A549 (cell line): ENCODE data around the gene WASF3. TPM values are rescaled to one million over a fixed set of nuclear protein-coding genes. Genes with fewer than 3 reads are reported as not detected.

ENCODE experiments used
- ATAC-seq, 2 experiments: fragments of 200-7000 bp in 1 of 2; fragments of >200 bp in 1 of 2; cut with Nextera tagmentation in 1 of 2; cut with Tn5 transposase in 1 of 2; 3 replicates each; pipeline versions ENCODE4 v1.8.0 to v1.9.1; 2018 to 2020; ENCODE audit warnings: mild to moderate bottlenecking in 1 of 2, moderate library complexity in 1 of 2
- CTCF ChIA-PET: fragments of 300-600 bp; sonication (Branson Sonifier 250); formaldehyde crosslinking; extraction: SDS; loops from one replicate; lab custom pipeline; 2021; ENCODE audit warnings: antibody characterized with exemption, inconsistent platforms; lab: Yijun Ruan, JAX
- POLR2A ChIA-PET: fragments of 350-600 bp; formaldehyde crosslinking; extraction: SDS; loops from one replicate; lab custom pipeline; 2021; ENCODE audit warnings: antibody characterized with exemption, inconsistent platforms; lab: Yijun Ruan, JAX
- DNase-seq, 2 experiments: peaks; one replicate each; pipeline versions ENCODE4 v3.0.0 to v3.0.0-alpha.2; 2011 to 2016; ENCODE audit warnings: low read depth in 1 of 2, low spot score in 1 of 2
- FAIRE-seq: peaks from 2 replicates; lab custom pipeline; 2011; peaks lifted over from hg19 to GRCh38; lab: Jason Lieb, UNC
- H3K27ac ChIP-seq, 2 experiments: fragments of >200 bp; sonication (Bioruptor Twin); formaldehyde crosslinking; 3 replicates each; pipeline ENCODE4 v1.5.1; 2016 to 2017
- H3K4me1 ChIP-seq: fragments of >200 bp; sonication (Bioruptor Twin); formaldehyde crosslinking; 3 replicates; pipeline ENCODE4 v1.6.1; 2016
- H3K4me2 ChIP-seq: fragments of >200 bp; sonication (Bioruptor Twin); formaldehyde crosslinking; 3 replicates; pipeline ENCODE4 v1.6.1; 2016
- H3K4me3 ChIP-seq: fragments of >200 bp; sonication (Bioruptor Twin); formaldehyde crosslinking; 3 replicates; pipeline ENCODE4 v1.5.1; 2016
- H3K9me3 ChIP-seq: fragments of >200 bp; sonication (Bioruptor Twin); formaldehyde crosslinking; 3 replicates; pipeline ENCODE4 v1.6.1; 2016
- BHLHE40 ChIP-seq: IDR thresholded peaks from 2 replicates; pipeline ENCODE4 v1.6.1; 2012; ENCODE audit warnings: low read depth, low read length, inconsistent platforms
- CBX8 ChIP-seq: fragments of 200-600 bp; sonication (generic); IDR thresholded peaks from 2 replicates; pipeline ENCODE4 v1.6.1; 2016
- EHMT2 ChIP-seq: fragments of 200-600 bp; sonication (generic); IDR thresholded peaks from 2 replicates; pipeline ENCODE4 v1.6.1; 2016; ENCODE audit warnings: antibody characterized with exemption, low read depth, mild to moderate bottlenecking, moderate library complexity
- EP300 ChIP-seq, 2 experiments: fragments of >200 bp; sonication (Bioruptor Twin); formaldehyde crosslinking; IDR thresholded peaks; 2 replicates in 1 of 2; 3 replicates in 1 of 2; pipeline ENCODE4 v1.6.1; 2016 to 2017
- ESRRA ChIP-seq: fragments of 150-350 bp; IDR thresholded peaks from 2 replicates; pipeline ENCODE4 v1.6.1; 2014; ENCODE audit warnings: mild to moderate bottlenecking, low read length, borderline replicate concordance
- FOSB ChIP-seq: fragments of 250-450 bp; sonication (Bioruptor Pico); IDR thresholded peaks from 2 replicates; pipeline ENCODE4 v1.5.0; 2020; ENCODE audit warnings: mild to moderate bottlenecking, moderate library complexity
- FOSL2 ChIP-seq, 2 experiments: fragments of 450-650 bp in 1 of 2; fragments of >200 bp in 1 of 2; sonication (Bioruptor Twin) in 1 of 2; formaldehyde crosslinking; IDR thresholded peaks; 2 replicates each; pipeline versions ENCODE4 v1.5.0 to v1.6.1; 2016 to 2020; ENCODE audit warnings: mild to moderate bottlenecking in 1 of 2, moderate library complexity in 1 of 2
- HEYL ChIP-seq: fragments of 250-450 bp; sonication (Bioruptor Pico); IDR thresholded peaks from 2 replicates; pipeline ENCODE4 v1.8.0; 2021; ENCODE audit warnings: mild to moderate bottlenecking, moderate library complexity
- HOXA7 ChIP-seq: fragments of 250-450 bp; sonication (Bioruptor Pico); IDR thresholded peaks from 2 replicates; pipeline ENCODE4 v1.5.0; 2020; ENCODE audit warnings: mild to moderate bottlenecking, moderate library complexity
- HOXB13 ChIP-seq: fragments of 250-450 bp; sonication (Bioruptor Pico); IDR thresholded peaks from 2 replicates; pipeline ENCODE4 v1.5.0; 2020; ENCODE audit warnings: low read depth, mild to moderate bottlenecking, moderate library complexity
- KDM1A ChIP-seq: fragments of 200-600 bp; sonication (generic); IDR thresholded peaks from 2 replicates; pipeline ENCODE4 v1.6.1; 2016; ENCODE audit warnings: low read depth, mild to moderate bottlenecking
- KDM5A ChIP-seq: fragments of 200-600 bp; sonication (generic); IDR thresholded peaks from 2 replicates; pipeline ENCODE4 v1.6.1; 2016; ENCODE audit warnings: antibody characterized with exemption, mild to moderate bottlenecking
- MAFK ChIP-seq: fragments of 450-650 bp; IDR thresholded peaks from 2 replicates; pipeline ENCODE4 v1.6.1; 2014; ENCODE audit not compliant: partially characterized antibody
- MAZ ChIP-seq: fragments of 150-350 bp; IDR thresholded peaks from 2 replicates; pipeline ENCODE4 v1.6.1; 2014; ENCODE audit warnings: antibody characterized with exemption, low read depth, low read length, borderline replicate concordance
- MYC ChIP-seq: IDR thresholded peaks from 2 replicates; pipeline ENCODE4 v1.6.1; 2012; ENCODE audit warnings: mild to moderate bottlenecking, inconsistent platforms, low read length, improper control_type of control experiment, borderline replicate concordance
- NFE2L2 ChIP-seq: fragments of 150-350 bp; conservative IDR thresholded peaks from 2 replicates; pipeline ENCODE4 v1.6.1; 2014; ENCODE audit warnings: low read length
- RARB ChIP-seq: fragments of 250-450 bp; sonication (Bioruptor Pico); IDR thresholded peaks from 2 replicates; pipeline ENCODE4 v1.8.0; 2021; ENCODE audit warnings: mild to moderate bottlenecking, moderate library complexity
- RFX5 ChIP-seq: fragments of 450-650 bp; IDR thresholded peaks from 2 replicates; pipeline ENCODE4 v1.7.1; 2014; ENCODE audit warnings: antibody characterized with exemption, mild to moderate bottlenecking, moderate library complexity
- SMC3 ChIP-seq: fragments of >200 bp; sonication (Bioruptor Twin); formaldehyde crosslinking; IDR thresholded peaks from 3 replicates; pipeline ENCODE4 v1.6.1; 2018; ENCODE audit warnings: inconsistent platforms
- SREBF2 ChIP-seq: fragments of 450-650 bp; IDR thresholded peaks from 2 replicates; pipeline ENCODE4 v1.6.1; 2014; ENCODE audit warnings: mild to moderate bottlenecking, moderate library complexity
- whole genome bisulfite sequencing: methylation state at CpG from one replicate; pipeline ENCODE4 v1.1.6; 2017; ENCODE audit errors: missing lambda C conversion rate; 5-methylcytosine and 5-hydroxymethylcytosine counted together
- polyA plus RNA-seq, 4 experiments: library from polyadenylated mRNA; depleted of rRNA in 3 of 4; stranded (reverse); fragments of >200 nt; fragmentation: RNase III in 1 of 4; extraction: RNeasy Plus Mini Kit Qiagen cat#74134 plus additional on column Dnase treatment in 1 of 4; gene quantifications; 2 replicates in 3 of 4; 3 replicates in 1 of 4; pipeline ENCODE4 v1.2.3, GENCODE V29; 2011 to 2017
- TF ChIP-seq, protein P1 (sequence below): fragments of 250-450 bp; sonication (Bioruptor Pico); IDR thresholded peaks from 2 replicates; pipeline ENCODE4 v1.5.0; 2020; ENCODE audit warnings: low read depth, mild to moderate bottlenecking, moderate library complexity
- TF ChIP-seq, protein P2 (sequence below): IDR thresholded peaks from 2 replicates; pipeline ENCODE4 v1.6.1; 2012
- TF ChIP-seq, protein P3 (sequence below): fragments of 250-450 bp; sonication (Bioruptor Pico); IDR thresholded peaks from 2 replicates; pipeline ENCODE4 v1.5.0; 2021; ENCODE audit warnings: mild to moderate bottlenecking, moderate library complexity, borderline replicate concordance
- TF ChIP-seq, protein P4 (sequence below): fragments of 450-650 bp; IDR thresholded peaks from 2 replicates; pipeline ENCODE4 v1.6.1; 2014; ENCODE audit warnings: antibody characterized with exemption
- TF ChIP-seq, protein P5 (sequence below): fragments of >200 bp; sonication (Bioruptor Twin); formaldehyde crosslinking; IDR thresholded peaks from 2 replicates; pipeline ENCODE4 v1.6.1; 2016

Gene WASF3
- polyA plus RNA-seq, 2 of the 4 experiments (the other 2 are of a cell fraction) = 0.09 to 0.56 TPM

DNA sequence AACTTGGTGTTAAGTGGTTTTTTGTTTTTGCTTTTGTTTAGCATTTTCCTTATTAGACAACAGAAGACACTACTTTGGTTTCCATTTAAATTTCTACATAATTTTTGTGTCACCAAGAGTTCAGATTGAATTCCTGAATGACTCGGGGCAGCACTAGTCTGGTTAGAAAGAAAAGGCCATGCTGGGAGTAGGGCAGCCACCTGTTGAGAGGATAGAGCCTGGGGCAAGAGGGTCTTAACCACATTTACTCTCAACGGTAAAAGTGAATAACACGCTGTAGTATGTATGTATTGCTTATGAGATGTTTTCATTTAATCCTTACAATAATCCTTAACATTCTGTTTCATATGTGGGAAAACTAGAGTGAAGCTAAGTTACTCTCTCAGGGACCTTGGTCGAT lies 131.5 kb downstream of the WASF3 start:
- DNase-seq = no peak
- Histone ChIP-seq H3K4me2 (no peak overlapping the region), H3K4me3 (no peak overlapping the region), H3K9me3 (no peaks in the 10 kb centered on the region), H3K4me1 (no peaks in the 10 kb centered on the region), H3K27ac (no peak overlapping the region)
- ATAC-seq = no peak
- no peak for FAIRE-seq
- 43% methylated on average over 4 of the region's 4 CpGs for WGBS
- CTCF ChIA-PET = interaction anchor here (2.7 kb wide), 1 partner anchor 10 kb away, joined by 21 read pairs; no protein-coding TSS in a partner anchor
- POLR2A ChIA-PET = no interaction called here
- TF ChIP-seq FOSB = no peak
- no peak for TF ChIP-seq FOSL2 (IDR thresholded peaks at IDR 0.05)
- no peak for TF ChIP-seq FOSL2 (CRISPR knock-in tag; IDR thresholded peaks at IDR 0.05)
- no peak for TF ChIP-seq MAFK
- TF ChIP-seq HEYL = no peak
- no peak for TF ChIP-seq BHLHE40
- no peak for TF ChIP-seq RFX5
- no peak for TF ChIP-seq ESRRA
- no peak for TF ChIP-seq HOXB13
- no peak for TF ChIP-seq KDM5A
- no peak for TF ChIP-seq CBX8
- no peak for TF ChIP-seq RARB (CRISPR knock-in tag)

DNA sequence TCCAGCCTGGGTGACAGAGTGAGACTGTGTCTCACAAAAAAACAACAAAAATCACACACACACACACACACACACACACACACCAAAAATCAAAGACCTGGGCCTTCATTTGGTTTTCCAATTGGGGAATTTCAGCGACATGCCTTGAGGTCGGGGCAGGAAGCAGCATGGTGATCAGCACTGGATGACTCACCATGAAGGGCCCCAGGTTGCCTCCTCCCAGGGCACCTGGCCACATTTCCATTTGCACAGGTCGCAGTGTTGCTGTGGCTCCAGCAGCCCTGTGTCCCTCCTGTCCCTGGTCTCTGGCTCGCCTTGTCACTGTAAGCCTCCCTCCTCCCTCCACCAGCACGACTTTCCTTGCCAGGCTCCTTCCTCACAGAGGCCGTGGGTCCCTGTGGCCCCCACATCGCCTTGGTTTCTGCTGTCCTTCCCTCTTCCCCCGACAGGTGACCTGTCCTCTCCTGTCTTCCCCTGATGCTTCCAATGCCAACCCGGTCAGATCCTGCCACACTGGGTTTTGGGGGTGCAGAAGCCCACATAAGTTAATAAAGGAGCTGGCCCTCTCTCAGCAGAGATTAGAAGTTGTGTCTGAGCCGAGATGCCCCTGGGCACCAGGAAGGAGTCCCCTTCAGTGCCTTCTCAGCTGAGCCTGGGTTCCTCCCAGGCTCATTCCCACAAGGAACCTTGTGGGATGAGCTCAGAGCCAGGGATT lies 136.4 kb downstream of the WASF3 start:
- Histone ChIP-seq H3K4me3 (no peak overlapping the region), H3K9me3 (no peaks in the 10 kb centered on the region), H3K4me2 (no peak overlapping the region), H3K27ac (no peak overlapping the region), H3K4me1 (no peaks in the 10 kb centered on the region)
- CTCF ChIA-PET = no interaction called here
- TF ChIP-seq, protein P1, sequence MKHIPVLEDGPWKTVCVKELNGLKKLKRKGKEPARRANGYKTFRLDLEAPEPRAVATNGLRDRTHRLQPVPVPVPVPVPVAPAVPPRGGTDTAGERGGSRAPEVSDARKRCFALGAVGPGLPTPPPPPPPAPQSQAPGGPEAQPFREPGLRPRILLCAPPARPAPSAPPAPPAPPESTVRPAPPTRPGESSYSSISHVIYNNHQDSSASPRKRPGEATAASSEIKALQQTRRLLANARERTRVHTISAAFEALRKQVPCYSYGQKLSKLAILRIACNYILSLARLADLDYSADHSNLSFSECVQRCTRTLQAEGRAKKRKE (CRISPR knock-in tag) = no peak
- TF ChIP-seq, protein P2, sequence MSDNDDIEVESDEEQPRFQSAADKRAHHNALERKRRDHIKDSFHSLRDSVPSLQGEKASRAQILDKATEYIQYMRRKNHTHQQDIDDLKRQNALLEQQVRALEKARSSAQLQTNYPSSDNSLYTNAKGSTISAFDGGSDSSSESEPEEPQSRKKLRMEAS = no peak
- TF ChIP-seq EP300 (IDR thresholded peaks at IDR 0.05) (no peak), KDM1A (no peak), EHMT2 (no peak), SREBF2 (no peak), ESRRA (no peak), SMC3 (no peak), MAZ (no peak)
- TF ChIP-seq, protein P3, sequence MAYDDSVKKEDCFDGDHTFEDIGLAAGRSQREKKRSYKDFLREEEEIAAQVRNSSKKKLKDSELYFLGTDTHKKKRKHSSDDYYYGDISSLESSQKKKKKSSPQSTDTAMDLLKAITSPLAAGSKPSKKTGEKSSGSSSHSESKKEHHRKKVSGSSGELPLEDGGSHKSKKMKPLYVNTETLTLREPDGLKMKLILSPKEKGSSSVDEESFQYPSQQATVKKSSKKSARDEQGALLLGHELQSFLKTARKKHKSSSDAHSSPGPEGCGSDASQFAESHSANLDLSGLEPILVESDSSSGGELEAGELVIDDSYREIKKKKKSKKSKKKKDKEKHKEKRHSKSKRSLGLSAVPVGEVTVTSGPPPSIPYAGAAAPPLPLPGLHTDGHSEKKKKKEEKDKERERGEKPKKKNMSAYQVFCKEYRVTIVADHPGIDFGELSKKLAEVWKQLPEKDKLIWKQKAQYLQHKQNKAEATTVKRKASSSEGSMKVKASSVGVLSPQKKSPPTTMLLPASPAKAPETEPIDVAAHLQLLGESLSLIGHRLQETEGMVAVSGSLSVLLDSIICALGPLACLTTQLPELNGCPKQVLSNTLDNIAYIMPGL (CRISPR knock-in tag) = no peak
- FAIRE-seq (no peak), ATAC-seq (no peak), DNase-seq (no peak)
- 34% methylated on average over 9 of the region's 10 CpGs for WGBS
- POLR2A ChIA-PET = no interaction called here

DNA sequence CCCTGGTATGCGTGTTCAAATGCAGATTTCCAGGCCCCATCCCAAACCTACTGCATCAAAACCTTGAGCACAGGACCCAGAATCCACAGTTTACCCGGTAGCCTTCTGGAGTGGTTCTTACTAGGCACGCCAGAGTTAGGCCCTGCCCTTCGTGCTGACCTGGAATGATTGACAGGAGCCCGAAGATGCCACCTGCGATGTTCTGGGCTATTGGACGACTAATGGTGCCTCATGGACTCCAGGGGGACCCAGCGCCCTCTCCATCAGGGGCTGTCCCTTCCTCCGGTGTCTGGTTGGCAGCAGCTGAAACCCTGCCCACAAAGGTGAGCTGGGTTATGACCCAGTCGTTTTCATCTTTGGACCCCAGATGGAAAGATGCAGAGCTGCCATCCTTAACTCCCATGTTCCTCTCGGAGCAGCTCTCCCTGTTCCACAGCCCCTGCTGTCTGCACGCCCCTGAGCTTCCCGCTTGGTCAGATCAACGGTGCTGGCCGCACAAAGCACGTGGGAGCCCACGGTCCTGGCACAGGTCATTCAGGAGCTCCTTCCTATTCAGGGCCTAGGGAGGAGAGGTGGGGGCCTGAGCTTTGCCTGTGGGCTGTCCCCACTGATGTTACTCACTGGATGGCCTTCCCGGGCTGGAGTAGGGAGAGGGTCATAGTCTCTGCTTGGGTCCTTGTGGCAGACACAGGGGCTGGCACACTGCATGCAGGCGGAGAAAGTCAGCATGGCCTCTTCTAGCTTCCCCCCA lies 137.3 kb downstream of the WASF3 start:
- Histone ChIP-seq H3K4me3 (no peak overlapping the region), H3K27ac (no peak overlapping the region), H3K4me1 (no peaks in the 10 kb centered on the region), H3K9me3 (no peaks in the 10 kb centered on the region), H3K4me2 (no peak overlapping the region)
- ATAC-seq = no peak
- WGBS = 36% methylated on average over 11 of the region's 19 CpGs
- ChIA-PET POLR2A (no interaction called here), CTCF (interaction anchor here (1.9 kb wide), 1 partner anchor 10 kb away, joined by 4 read pairs; no protein-coding TSS in a partner anchor)
- no peak for DNase-seq
- FAIRE-seq = no peak
- TF ChIP-seq, protein P3 (CRISPR knock-in tag) = no peak
- no peak for TF ChIP-seq BHLHE40
- TF ChIP-seq, protein P2 = no peak
- TF ChIP-seq CBX8 = no peak
- no peak for TF ChIP-seq SREBF2
- TF ChIP-seq HOXA7 (CRISPR knock-in tag) = no peak
- TF ChIP-seq, protein P4, sequence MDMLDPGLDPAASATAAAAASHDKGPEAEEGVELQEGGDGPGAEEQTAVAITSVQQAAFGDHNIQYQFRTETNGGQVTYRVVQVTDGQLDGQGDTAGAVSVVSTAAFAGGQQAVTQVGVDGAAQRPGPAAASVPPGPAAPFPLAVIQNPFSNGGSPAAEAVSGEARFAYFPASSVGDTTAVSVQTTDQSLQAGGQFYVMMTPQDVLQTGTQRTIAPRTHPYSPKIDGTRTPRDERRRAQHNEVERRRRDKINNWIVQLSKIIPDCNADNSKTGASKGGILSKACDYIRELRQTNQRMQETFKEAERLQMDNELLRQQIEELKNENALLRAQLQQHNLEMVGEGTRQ = no peak
- TF ChIP-seq, protein P5, sequence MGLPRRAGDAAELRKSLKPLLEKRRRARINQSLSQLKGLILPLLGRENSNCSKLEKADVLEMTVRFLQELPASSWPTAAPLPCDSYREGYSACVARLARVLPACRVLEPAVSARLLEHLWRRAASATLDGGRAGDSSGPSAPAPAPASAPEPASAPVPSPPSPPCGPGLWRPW = no peak
- no peak for TF ChIP-seq MYC
- TF ChIP-seq NFE2L2 = no peak
